GM10266 (cell line): ENCODE results near the gene AKAP13.
"Not testable (repeated sequence)": the region's sequence is repeated elsewhere in the genome, so short reads cannot be mapped to it uniquely, and the experiment has no call there.

Experiments
- DNase-seq: peaks from one replicate; pipeline ENCODE4 v3.0.0; 2012; ENCODE audit errors: extremely low spot score
- CTCF ChIP-seq: IDR thresholded peaks from 2 replicates; pipeline ENCODE4 v1.5.1; 2012; ENCODE audit warnings: mild to moderate bottlenecking, low read depth; ENCODE audit not compliant: control insufficient read depth, insufficient read depth; ENCODE audit errors: missing control alignments

The AKAP13 gene

GRCh38 chr15:85583442-85583841 is 203.0 kb downstream of the AKAP13 start:
- no peak for DNase-seq
- TF ChIP-seq CTCF, result no peak

- DNase-seq, result peak; percentile 33
- TF ChIP-seq CTCF, result no peak
Measured at GRCh38 chr15:85583923-85584390, 203.6 kb downstream of the AKAP13 start.

DNA sequence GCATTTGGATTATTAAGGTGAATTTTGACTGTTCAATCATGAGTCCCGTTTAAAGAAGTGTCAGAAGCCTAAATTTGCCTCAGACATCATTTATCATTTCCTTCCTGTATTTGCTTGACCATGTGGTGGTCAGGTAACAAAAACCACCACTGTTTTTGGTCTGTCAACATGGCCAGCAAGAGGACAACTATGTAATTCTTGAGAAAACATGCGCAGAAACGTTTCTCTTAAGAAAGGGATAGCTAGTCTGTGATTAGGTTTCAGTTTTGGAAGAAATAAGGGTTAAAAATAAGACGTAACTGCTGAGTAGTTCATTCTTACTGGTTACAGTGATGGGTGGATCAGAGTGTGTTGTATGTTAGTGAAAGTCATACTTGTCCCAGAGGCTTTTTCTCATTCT is 204.5 kb downstream of the AKAP13 start:
- TF ChIP-seq CTCF, result no peak
- peak; percentile 33 for DNase-seq

DNA sequence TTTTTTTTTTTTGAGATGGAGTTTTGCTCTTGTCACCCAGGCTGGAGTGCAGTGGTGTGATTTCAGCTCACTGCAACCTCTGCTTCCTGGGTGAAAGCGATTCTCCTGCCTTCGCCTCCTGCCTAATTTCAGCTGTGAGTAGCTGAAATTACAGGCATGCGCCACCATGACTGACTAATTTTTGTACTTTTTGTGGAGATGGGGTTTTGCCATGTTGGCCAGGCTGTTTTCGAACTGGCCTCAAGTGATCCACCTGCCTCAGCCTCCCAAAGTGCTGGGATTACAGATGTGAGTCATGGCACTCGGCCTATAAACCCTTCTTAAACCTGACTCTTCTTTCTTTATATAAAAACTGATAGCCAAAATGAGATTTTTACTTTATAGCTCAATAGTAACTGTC is 205.8 kb downstream of the AKAP13 start:
- DNase-seq, result not testable (repeated sequence)

DNA sequence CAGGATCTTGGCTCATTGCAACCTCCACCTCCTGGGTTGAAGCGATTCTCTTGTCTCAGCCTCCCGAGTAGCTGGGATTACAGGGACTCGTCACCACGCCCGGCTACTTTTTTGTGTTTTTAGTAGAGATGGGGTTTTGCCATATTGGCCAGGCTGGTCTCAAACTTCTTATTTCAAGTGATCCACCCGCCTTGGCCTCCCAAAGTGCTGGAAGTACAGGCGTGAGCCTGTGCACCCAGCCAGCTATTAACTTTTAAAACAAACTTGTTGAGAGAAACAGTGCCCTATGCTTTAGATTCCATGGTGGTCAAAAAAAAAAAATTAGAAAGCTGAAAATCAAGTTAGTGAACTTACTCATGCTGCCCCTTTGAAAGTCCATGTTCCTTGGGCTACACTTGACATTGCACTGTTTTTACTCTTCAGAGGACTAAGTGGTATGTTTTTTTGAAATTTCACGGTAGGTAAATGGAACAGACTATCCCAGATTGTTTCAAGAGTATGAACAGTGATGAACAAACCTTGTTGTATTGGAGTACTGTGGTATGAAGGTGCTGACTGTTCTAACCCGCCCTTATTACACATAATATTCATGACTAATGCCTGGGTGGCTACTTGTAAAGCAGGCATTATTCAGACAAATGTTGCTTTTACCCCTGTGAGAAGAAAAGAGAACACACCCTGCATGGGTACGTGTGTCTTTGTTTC is 207.5 kb downstream of the AKAP13 start:
- TF ChIP-seq CTCF, result no peak
- no peak for DNase-seq

DNA sequence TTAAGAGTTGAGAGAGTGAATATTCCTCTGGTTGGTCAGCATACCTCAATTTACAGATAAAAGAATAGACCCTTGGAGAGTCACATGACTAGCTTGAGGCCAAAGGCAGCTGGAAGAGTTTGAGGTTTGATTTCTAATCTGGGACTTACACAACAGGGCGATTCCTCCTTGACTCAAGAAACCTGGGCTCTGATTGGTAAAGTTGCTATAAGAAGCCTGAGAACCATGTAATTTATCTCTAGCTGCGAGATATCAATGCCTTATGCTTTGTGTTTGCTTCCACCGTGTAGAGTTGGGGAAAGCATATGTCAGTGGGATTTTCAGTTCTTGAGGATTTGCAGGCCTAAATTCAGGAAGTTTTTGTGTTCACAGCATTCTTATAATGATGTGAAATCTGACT is 208.3 kb downstream of the AKAP13 start:
- TF ChIP-seq CTCF, result no peak
- DNase-seq, result no peak

DNA sequence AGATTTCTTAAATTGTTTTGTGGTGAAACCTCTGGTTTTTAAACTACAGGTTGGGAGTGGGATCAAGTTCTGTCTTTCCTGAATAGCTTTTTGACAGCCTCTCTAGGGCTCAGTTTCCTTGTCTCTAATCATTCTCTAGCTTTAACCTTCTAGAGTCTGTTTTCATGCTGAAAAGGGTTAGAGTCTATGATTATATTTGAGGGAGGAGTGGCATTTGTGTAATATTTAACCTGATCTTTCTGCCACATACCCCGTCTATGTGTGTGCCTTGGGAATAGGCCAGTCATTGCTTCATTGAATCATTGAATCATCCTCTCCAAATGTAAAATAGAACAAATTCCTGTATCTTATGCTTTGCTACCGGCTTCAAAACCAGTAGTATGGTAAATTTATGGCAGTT is 209.4 kb downstream of the AKAP13 start:
- no peak for DNase-seq
- no peak for TF ChIP-seq CTCF

DNA sequence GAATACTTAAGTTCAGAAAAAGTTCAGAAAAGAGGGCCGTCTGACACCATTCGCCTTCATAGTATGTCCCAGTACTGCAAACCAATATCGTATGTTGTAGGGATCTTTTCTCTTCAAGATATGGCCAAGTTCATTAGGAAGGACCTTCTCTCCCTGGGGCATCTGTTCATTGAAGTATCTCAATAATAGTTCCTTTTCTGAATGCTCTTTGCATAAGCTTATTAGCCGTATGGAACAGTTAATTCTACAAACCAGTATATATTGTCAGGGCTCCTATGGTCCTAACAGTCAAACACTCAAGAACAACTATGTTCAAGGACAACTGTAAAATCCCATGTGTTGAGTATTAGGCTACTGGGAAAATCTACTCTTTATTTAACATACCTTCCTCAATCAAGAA is 211.2 kb downstream of the AKAP13 start:
- TF ChIP-seq CTCF, result no peak
- no peak for DNase-seq
